ENCODE measurements around the gene CPT1C.
A peak's percentile ranks its signal among the peaks of the same experiment; 100 is the strongest.

Gene CPT1C

GRCh38 chr19:49658566-49659442 lies 32.1 kb upstream of the CPT1C start:
- peak overlapping the region in 1 of 21 experiments; percentile 35 for H3K27ac ChIP-seq

GRCh38 chr19:49660338-49660961 lies 30.5 kb upstream of the CPT1C start:
- Histone ChIP-seq H3K27ac (no peak overlapping the region), H3K4me3 (no peak overlapping the region)

More at GRCh38 chr19:49658566-49659442, 32.1 kb upstream of the CPT1C start:
- no peak overlapping the region for H3K4me3 ChIP-seq

GRCh38 chr19:49662011-49662410 lies 28.9 kb upstream of the CPT1C start:
- no peak overlapping the region for H3K4me3 ChIP-seq
- H3K27ac ChIP-seq = no peak overlapping the region

GRCh38 chr19:49663224-49663623 lies 27.7 kb upstream of the CPT1C start:
- Histone ChIP-seq H3K4me3 (peak overlapping the region in 2 of 7 experiments; percentile 84 to 87), H3K27ac (peak overlapping the region in 15 of 21 experiments; percentile 11 to 95 (median 85))

- peak overlapping the region; percentile 47 to 87 (median 78) for H3K4me3 ChIP-seq
- peak overlapping the region; percentile 58 to 95 (median 84) for H3K27ac ChIP-seq
Observed at GRCh38 chr19:49664171-49665035, 26.5 kb upstream of the CPT1C start.

- Histone ChIP-seq H3K4me3 (peak overlapping the region; percentile 47 to 87 (median 78)), H3K27ac (peak overlapping the region; percentile 58 to 95 (median 84))
Observed at GRCh38 chr19:49665036-49665350, 25.9 kb upstream of the CPT1C start.

- H3K27ac ChIP-seq = peak within 1 kb of the TSS; percentile 58 to 95 (median 84)
- peak within 1 kb of the TSS; percentile 47 to 87 (median 78) for H3K4me3 ChIP-seq
Observed at GRCh38 chr19:49665351-49666119, 25.4 kb upstream of the CPT1C start, which contains the start of the genes BCL2L12 and IRF3. Gene BCL2L12, plus strand, starts transcription at chr19:49665933. Its CDS starts 760 bp downstream, at chr19:49666693. Gene IRF3, minus strand, starts transcription at chr19:49665857. Its CDS starts 1,019 bp downstream, at chr19:49664838.

- Histone ChIP-seq H3K4me3 (peak overlapping the region; percentile 47 to 87 (median 78)), H3K27ac (peak overlapping the region in 20 of 21 experiments; percentile 50 to 95 (median 84))
Observed at GRCh38 chr19:49666120-49666444, 24.8 kb upstream of the CPT1C start.

- H3K4me3 ChIP-seq = no peak overlapping the region
- H3K27ac ChIP-seq = no peak overlapping the region
Observed at GRCh38 chr19:49667473-49667872, 23.4 kb upstream of the CPT1C start.

GRCh38 chr19:49669516-49669915 lies 21.4 kb upstream of the CPT1C start:
- Histone ChIP-seq H3K27ac (no peak overlapping the region), H3K4me3 (no peak overlapping the region)

GRCh38 chr19:49672131-49672919 lies 18.6 kb upstream of the CPT1C start:
- peak overlapping the region in 3 of 21 experiments; percentile 44 to 47 (median 46) for H3K27ac ChIP-seq
- H3K4me3 ChIP-seq = no peak overlapping the region

- Histone ChIP-seq H3K27ac (peak overlapping the region; percentile 79 to 98 (median 94)), H3K4me3 (peak overlapping the region; percentile 4 to 33 (median 17))
Observed at GRCh38 chr19:49676136-49676783, 14.7 kb upstream of the CPT1C start.

GRCh38 chr19:49676784-49677230 lies 14.1 kb upstream of the CPT1C start:
- peak overlapping the region; percentile 81 to 98 (median 96) for H3K27ac ChIP-seq

GRCh38 chr19:49677231-49677900 lies 13.6 kb upstream of the CPT1C start, which contains the start of gene PRMT1:
Gene PRMT1, plus strand, starts transcription at chr19:49677271. Its CDS starts 10 bp downstream, at chr19:49677281.
- peak within 1 kb of the TSS; percentile 81 to 98 (median 96) for H3K27ac ChIP-seq

More at GRCh38 chr19:49676784-49677230, 14.1 kb upstream of the CPT1C start:
- peak overlapping the region; percentile 68 to 99 (median 93) for H3K4me3 ChIP-seq

GRCh38 chr19:49677901-49678674 lies 12.8 kb upstream of the CPT1C start:
- H3K27ac ChIP-seq = peak overlapping the region; percentile 81 to 98 (median 95)
- peak overlapping the region; percentile 68 to 99 (median 93) for H3K4me3 ChIP-seq

More at GRCh38 chr19:49677231-49677900, 13.6 kb upstream of the CPT1C start, which contains the start of gene PRMT1:
- H3K4me3 ChIP-seq = peak within 1 kb of the TSS; percentile 68 to 99 (median 93)

Data from skin epidermis (tissue), 12 donors.